Activated CD8-positive, alpha-beta memory T cell treated with anti-CD3 and anti-CD28 coated beads for 48 hours (primary cell): Measurements from ENCODE around the gene IL6R.
"Not testable (repeated sequence)": the region's sequence is repeated elsewhere in the genome, so short reads cannot be mapped to it uniquely, and the experiment has no call there.

ENCODE experiments used
- DNase-seq, 3 experiments: peaks; one replicate each; pipeline ENCODE4 v3.0.0-alpha.2; 2020; ENCODE audit warnings: low read depth in 2 of 3, low spot score in 2 of 3

IL6R gene

DNA sequence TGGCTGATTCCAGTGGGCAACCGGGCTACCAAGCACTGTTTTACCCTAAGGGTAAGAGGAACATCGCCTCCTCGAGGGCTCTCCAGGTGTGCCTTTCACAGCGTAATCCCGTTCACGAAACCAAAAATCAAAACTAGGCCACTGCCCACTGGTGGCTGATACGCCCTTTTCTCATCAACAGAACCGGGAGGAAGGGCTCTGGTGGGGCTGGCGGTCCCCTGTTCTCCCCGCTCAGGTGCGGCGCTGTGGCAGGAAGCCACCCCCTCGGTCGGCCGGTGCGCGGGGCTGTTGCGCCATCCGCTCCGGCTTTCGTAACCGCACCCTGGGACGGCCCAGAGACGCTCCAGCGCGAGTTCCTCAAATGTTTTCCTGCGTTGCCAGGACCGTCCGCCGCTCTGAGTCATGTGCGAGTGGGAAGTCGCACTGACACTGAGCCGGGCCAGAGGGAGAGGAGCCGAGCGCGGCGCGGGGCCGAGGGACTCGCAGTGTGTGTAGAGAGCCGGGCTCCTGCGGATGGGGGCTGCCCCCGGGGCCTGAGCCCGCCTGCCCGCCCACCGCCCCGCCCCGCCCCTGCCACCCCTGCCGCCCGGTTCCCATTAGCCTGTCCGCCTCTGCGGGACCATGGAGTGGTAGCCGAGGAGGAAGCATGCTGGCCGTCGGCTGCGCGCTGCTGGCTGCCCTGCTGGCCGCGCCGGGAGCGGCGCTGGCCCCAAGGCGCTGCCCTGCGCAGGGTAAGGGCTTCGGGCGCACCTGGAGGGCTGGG is at the start of gene IL6R:
TSS of gene IL6R (plus strand) at position 360 of the 763 bp plus-strand sequence. CDS start at position 647, 287 bp downstream.
- no peak for DNase-seq

DNA sequence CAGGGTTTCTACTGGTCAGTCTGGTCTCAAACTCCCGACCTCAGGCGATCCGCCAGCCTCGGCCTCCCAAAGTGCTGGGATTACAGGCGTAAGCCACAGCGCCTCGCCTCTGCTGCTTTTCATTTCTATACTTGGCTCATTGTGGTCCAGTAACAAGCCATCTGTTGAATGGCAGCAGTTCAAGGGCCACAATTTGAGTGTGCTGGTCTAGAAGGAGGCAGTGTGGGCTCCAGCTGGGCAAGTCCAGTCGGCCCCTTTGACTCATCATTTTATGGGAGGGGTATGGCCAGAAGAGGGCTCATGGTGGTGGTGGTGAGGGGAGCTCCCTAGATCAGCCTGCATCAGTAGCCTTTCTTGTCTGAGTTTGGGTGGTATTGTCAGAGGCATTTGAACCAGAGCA is 46.6 kb upstream of the IL6R start:
- DNase-seq = no peak

DNA sequence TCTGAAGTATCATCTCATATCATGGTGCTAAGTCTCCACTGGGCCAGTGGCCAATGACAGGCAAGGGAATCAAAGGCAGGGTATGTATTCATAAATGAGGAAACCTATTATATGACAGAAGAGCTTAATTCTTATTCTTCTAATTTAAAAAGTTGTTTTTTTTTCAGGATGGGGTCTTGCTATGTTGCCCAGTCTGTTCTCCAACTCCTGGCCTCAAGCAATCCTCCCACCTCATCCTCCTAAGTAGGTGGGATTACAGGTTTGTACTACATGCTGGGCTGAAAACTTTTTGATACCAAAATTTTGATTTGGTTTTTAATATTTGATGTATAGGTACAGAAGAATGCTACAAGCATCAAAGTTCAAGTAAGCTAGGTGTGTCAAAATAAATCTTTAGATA is 44.9 kb upstream of the IL6R start:
- DNase-seq = no peak

DNA sequence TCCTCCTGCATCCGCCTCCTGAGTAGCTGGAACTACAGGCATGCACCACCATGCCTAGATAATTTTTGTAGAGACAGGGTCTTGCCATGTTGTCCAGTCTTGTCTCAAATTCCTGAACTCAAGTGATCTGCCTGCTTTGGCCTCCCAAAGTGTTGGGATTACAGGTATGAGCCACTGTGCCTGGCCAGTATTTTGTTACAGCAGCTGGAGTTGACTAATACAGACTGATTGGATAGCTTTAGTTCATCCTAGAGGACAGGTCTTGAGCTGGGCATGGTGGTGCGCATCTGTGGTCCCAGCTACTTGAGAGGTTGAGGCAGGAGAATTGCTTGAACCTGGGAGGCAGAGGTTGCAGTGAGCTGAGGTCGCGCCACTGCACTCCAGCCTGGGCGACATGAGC is 44.3 kb upstream of the IL6R start:
- not testable (repeated sequence) for DNase-seq

DNA sequence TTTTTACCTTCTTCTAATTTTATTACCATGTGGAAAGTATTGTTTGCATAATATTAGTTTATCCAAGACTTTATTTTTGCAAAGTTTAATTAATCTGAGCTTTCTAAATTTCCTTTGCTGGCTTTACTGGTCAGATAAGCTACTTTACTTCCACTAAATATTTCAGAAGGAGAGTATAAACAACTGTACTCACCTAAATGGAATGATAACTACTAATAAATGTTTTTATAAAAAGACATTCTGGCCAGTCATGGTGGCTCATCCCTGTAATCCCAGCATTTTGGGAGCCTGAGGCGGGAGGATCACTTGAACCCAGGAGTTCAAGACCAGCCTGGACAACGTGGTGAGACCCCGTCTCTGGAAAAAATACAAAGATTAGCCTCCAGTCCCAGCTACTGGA is 43.8 kb upstream of the IL6R start:
- no peak for DNase-seq

DNA sequence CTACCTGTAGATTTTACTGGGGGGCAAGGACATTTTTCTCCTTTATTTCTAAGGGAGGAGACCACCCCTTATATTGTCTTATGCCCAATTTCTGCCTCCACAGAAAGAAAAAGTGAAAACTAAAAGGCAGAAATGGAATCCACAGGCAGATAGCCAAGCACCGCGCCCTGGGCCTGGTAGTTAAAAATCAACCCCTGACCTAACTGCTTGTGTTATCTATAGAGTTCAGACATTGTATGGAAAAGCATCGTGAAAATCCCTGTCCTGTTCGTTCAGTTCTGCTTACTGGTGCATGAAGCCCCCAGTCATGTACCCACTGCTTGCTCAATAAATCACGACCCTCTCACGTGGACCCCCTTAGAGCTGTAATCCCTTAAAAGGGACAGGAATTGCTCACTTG is 33.7 kb upstream of the IL6R start:
- DNase-seq = no peak

DNA sequence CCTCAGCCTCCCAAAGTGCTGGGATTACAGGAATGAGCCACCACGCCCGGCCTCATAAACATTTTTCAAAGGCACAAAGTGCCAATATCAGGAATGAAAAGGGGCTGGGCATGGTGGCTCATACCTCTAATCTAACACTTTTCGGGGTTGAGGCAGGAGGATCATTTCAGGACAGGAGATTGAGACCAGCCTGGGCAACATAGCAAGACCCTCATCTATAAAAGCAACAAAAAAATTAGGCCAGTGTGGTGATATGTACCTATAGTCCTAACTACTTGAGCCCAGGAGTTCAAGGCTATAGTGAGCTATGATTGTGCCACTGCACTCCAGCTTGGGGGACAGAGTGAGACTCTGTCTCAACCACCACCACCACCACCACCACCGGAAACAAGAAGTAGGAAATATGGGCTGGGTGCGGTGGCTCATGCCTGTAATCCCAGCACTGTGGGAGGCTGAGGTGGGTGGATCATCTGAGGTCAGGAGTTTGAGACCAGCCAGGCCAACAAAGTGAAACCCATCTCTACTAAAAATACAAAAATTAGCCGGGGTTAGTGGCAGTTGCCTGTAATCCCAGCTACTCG is 31.3 kb upstream of the IL6R start:
- not testable (repeated sequence) for DNase-seq

DNA sequence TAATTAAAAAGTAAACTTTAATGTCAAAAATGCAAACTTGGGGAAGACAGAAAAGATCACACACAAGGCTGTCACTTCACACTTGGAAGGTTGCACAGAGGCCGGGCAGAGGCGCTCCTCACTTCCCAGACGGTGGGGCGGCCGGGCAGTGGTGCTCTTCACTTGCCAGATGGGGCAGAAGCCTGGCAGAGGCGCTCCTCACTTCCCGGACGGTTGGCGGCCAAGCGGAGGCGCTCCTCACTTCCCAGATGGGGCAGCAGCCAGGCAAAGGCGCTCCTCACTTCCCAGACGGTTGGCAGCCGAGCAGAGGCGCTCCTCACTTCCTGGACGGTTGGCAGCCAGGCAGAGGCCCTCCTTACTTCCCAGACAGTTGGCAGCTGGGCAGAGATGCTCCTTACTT is 25.8 kb upstream of the IL6R start:
- no peak for DNase-seq

DNA sequence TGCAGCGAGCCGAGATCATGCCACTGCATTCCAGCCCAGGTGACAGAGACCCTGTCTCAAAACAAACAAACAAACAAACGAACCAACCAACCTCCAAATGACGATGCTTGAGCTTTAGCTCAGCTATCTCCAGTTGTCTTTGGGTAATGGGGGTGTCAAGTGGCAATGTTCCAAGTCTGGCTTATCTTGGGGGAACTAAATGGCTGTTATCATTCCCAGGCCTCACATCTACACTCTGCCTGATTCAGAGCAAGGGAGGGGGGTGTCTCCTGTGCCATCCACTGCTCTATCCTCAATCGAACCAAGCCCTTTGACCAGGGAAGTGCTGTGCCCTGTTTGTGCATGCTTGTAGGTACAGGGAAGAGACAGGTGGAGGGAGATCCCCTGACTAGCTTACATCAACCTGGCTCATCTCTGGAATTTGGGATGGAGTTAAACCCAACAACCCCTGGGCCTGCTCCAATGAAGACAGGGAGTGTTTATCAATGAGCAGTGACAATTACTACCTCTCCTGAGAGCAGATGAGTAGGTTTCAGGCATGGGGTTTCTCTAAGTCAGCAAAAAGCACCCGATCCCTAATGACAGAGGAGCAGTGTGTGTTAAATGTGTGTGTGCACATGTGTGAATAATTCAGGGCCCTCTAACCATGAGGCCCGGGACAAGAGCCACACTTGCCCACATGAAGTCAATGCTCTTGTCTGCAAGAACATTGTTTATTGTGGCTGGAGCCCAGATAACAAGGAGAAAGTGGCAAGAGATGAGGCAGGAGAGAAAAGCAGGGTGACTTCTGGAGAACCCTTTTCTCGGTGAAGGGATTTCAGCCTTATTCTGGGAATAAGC is 20.3 kb upstream of the IL6R start:
- no peak for DNase-seq

DNA sequence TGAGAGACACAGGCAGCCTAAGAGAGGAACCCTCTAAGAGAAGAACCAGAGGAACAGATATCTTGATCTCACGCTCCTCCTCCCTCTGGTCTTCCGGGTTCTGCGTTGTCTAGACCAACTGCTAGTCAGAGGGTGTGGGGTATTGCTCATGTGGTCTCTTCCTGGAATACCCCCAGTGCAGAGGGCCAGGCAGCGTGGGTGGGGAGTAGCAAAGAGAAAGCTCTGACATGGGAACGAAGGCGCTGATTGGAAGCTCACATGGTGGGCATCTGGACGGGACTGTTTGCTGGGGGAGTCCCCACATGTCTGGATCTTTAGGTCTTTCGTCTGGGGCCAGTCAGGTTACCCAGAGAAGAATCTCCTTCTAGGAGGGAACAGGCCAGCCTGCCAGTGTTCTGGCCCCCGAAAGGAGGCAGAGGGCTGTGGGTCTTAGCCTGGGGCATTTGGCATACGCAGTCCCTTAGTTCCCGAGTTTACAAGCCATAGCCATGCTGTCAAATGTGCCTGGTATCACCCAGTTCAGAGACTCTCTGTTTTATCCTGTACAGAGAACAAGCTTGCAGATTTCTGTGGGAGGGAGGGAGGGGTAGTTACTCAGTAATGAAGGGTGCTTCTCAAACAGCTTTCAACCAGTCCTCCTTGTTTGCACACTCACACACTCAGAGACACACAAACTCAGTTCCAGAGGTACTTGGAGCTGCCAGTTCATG is 18.3 kb upstream of the IL6R start:
- DNase-seq = peak; percentile 57 to 73 (median 71)

DNA sequence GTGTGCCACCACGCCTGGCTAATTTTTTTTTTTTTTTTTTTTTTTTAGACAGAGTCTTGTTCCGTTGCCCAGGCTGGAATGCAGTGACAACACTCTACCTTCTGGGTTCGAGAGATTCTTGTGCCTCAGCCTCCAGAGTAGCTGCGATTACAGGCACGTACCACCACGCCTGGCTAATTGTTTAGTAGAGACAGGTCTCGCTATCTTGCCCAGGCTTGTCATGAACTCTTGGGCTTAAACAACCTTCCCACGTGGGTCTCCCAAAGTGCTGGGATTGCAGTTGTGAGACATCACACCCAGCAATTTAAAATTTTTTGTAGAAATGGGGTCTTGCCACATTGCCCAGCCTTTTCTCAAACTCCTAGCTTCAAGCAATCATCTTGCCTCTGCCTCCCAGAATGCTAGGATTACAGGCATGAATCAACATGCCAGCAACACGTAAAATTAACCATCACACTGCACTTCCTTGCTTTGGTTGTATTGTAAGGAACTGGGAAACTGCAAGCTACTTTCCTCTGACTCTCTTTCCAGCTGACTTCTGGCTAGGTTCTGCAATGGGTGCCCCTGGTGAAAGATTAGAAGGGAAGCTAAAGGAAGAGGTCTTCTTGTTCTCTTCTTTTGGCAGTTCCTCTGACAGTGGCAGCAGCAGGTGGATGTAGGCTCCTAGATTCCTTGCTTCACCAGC is 13.9 kb upstream of the IL6R start:
- DNase-seq = no peak

DNA sequence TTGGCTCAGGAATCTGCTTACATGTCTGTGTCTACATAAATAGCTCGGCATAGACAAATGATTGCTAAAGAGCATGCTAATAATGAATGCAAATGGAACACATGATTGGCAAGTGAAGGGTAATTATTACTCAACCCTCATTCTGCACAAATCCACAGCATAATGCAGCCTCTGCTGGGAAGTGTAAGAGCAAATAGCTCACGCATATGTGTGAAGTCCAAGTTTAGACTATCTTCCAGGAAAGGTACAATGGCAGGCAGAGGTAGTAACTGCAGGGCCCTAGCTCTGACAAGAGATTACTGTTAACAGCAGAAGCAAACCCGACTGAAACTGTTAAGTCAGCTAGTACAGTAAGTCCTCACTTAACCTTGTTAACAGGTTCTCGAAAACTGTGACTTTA is 7.0 kb upstream of the IL6R start:
- no peak for DNase-seq

DNA sequence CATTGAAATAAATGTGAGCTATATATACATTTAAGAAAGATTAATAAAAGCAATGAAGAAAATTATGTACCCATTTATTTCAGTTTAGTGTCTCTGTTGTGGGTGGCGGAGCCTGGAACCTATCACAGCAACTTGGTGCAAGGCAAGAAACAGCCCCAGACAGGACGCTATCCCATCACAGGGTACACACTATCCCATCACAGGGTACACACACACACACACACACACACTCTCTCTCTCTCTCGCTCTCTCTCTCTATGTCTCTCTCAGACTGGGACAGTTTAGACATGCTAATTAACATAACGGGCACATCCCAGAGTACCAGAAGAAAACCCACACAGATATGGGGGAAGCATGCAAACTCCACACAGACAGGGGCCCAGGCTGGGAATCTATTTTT is 6.5 kb upstream of the IL6R start:
- no peak for DNase-seq

DNA sequence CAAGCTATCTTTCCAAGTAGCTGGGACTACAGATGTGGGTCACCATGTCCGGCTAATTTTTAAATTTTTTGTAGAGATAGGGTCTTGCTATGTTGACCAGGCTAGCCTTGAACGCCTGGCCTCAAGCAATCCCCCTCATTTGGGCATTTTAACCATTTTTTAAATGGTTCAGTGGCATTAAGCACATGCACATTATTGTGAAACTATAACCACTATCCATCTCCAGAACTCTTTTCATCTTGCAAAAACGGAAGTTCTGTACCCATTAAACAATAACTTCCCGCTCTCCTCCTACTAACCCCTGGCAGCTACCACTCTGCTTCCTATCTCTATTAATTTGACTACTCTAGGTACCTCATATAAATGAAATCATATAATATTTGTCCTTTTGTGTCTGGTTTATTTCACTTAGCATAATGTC is 4.8 kb upstream of the IL6R start:
- DNase-seq = no peak

DNA sequence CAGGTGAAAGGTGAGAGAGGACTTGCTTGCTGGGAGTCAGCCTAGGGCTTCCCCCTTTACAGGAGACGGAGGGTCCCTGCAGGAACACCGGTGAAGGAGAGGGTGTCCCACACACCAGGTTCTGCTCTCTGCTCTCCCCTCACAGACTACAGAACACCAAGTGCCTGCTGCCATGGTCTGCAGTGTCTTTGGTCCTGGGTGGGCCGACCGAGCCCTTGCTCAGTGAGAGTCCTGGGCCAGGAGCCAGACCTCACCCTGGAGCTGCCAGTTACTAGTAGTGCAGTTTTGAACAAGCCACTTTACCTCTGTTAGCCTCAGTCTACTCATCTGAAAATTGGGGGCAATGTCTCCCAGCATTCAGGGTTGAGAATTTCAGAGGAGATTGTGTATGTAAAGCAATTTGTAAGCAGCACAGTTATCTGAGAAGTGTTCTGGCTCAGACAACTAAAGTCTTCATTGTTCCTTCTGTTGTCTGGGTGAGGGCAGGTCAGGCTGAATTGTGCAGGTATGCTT is 2.7 kb upstream of the IL6R start:
- no peak for DNase-seq

DNA sequence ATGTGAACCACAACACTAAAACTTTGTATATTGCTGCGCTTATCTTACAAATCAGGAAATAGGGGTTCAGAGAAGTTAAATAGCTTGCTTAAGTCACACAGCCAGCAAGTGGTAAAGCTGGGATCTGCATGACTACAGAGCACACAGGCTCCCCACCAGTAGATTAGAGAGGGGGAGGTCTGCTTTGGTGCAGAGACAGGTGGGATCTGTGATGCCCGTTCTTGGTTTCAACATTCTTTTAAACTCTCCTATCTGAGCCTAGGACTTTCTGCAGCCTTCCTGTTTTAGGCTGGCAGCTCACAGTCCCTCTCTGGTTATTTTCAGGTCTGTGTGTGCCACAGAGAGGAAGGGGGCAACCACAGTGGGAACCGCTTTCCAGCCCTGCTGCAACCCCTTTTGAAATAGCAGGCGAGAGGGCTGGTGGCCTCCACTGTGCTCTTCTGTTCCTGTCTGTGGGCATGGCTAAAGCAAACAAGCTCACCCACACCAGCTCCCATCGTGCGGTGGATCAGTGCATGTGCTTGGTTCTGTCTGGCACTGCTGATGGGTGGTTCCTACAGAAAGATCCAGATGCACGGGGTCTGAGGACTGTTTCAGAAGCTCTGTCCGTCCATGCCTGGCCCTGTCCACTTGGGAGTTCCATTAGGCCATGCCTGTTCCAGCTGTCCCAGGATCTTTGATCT is 1.7 kb upstream of the IL6R start:
- DNase-seq = no peak

DNA sequence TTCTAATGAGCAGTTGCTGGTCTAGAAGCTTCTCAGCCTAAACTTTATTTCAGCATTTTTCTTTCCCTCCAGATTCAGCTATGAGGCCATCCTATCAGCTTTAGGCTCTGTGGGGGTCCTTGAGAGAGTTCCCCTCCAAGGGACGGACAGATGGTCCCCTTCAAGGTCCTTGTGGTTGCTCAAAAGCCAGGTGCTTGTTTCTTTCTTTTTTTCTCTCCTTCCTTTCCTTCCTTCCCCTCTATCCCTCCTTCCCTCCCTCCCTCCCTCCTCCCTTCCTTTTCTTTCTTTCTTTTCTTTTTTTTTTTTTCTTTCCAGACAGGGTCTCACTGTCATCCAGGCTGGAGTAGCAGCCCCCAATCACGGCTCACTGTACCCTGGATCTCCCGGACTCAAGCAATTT is 1.2 kb upstream of the IL6R start:
- no peak for DNase-seq

DNA sequence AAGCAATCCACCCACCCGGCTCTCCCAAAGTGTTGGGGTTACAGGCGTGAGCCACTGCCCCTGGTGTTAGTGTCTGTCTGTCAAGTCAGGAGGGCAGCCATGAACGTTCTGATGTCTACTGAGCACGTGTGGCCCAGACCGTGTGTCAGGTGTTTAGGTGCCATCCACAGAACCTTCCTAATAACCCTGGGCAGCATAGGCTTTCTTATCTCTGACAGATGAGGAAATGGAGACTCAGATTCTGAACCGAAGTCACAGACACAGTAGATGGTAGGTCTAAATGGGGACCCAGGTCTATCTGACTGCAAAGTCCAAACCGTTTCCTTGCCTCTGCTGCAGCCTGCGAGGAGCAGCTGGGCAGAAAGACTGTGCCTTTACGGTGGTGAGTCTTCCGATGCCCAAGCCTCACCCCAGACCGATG is 622 bp upstream of the IL6R start:
- no peak for DNase-seq

DNA sequence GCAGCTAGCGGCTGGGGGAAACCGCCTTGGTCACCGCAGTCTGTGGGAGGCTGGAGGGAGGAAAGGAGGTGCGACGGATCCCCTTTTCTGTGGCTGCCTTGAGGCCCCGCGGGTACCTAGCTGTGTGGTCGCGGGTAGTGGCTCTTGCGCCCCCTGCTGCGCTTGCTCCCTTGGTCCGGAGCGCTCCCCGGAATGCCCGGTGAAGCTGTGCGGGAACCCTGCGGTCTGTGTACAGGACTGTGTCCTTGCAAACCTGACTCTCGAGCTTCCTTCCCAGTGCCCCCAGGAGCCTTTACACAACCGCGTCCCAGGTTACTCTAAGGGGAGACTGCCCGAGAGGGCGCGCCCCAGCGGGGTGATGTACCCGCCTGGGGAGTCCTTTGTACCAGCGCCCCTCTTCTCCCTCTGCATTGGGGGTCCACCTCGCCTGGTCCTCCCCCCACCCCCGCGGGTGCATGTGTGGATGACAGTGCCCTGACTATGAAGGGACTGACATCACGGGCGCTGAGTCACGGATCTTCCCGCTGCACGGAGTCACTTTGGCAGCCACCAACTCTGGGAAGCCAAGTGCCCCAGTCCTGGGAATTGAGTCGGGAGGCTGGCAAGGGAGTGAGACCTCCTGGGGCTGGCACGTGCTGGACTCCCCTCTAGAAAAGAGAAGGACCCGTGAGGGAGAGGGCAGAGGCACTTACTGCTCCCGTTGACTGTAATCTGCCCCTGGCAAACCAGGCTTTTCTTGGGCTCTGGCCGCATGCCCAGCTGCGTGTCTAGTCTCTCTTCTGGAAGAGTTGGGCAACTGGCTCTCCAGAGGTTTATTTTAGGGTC is 816 bp downstream of the IL6R start:
- no peak for DNase-seq
